T-helper 17 cell (primary cell): ENCODE data around the gene WASHC2A. TPM values are rescaled to one million over a fixed set of nuclear protein-coding genes. Genes with fewer than 3 reads are reported as not detected.
"Not testable (repeated sequence)": the region's sequence is repeated elsewhere in the genome, so short reads cannot be mapped to it uniquely, and the experiment has no call there.

Source experiments
- ATAC-seq: fragments of 150-1000 bp; cut with Tn5 transposase; 2 replicates; pipeline ENCODE4 v1.10.0; 2021; ENCODE audit warnings: mild to moderate bottlenecking, moderate library complexity
- DNase-seq, 3 donors: peaks; one replicate each; pipeline versions ENCODE4 v3.0.0 to v3.0.0-alpha.2; 2020 to 2021
- H3K9me3 ChIP-seq: one replicate; pipeline ENCODE4 v1.7.0; 2013; ENCODE audit warnings: low read length, mild to moderate bottlenecking; ENCODE audit not compliant: control insufficient read depth, poor library complexity, severe bottlenecking
- H3K27ac Mint-ChIP-seq: one replicate; pipeline ENCODE4 v1.8.0; 2022; ENCODE audit warnings: mild to moderate bottlenecking, moderate library complexity, mixed read lengths
- H3K27me3 Mint-ChIP-seq: one replicate; pipeline ENCODE4 v1.8.0; 2022; ENCODE audit warnings: mixed read lengths
- H3K36me3 Mint-ChIP-seq: one replicate; pipeline ENCODE4 v1.8.0; 2022; ENCODE audit warnings: low read depth, mixed read lengths
- H3K4me1 Mint-ChIP-seq: one replicate; pipeline ENCODE4 v1.8.0; 2022; ENCODE audit warnings: mild to moderate bottlenecking, mixed read lengths
- H3K4me3 Mint-ChIP-seq: one replicate; pipeline ENCODE4 v1.8.0; 2022; ENCODE audit warnings: mild to moderate bottlenecking, moderate library complexity, mixed read lengths
- total RNA-seq, 4 donors: library from RNA in 2 of 4; stranded (reverse) in 2 of 4; gene quantifications; one replicate each; pipeline ENCODE4 v1.2.3 and lab custom pipeline; 2022 to 2026

Gene WASHC2A, protein sequence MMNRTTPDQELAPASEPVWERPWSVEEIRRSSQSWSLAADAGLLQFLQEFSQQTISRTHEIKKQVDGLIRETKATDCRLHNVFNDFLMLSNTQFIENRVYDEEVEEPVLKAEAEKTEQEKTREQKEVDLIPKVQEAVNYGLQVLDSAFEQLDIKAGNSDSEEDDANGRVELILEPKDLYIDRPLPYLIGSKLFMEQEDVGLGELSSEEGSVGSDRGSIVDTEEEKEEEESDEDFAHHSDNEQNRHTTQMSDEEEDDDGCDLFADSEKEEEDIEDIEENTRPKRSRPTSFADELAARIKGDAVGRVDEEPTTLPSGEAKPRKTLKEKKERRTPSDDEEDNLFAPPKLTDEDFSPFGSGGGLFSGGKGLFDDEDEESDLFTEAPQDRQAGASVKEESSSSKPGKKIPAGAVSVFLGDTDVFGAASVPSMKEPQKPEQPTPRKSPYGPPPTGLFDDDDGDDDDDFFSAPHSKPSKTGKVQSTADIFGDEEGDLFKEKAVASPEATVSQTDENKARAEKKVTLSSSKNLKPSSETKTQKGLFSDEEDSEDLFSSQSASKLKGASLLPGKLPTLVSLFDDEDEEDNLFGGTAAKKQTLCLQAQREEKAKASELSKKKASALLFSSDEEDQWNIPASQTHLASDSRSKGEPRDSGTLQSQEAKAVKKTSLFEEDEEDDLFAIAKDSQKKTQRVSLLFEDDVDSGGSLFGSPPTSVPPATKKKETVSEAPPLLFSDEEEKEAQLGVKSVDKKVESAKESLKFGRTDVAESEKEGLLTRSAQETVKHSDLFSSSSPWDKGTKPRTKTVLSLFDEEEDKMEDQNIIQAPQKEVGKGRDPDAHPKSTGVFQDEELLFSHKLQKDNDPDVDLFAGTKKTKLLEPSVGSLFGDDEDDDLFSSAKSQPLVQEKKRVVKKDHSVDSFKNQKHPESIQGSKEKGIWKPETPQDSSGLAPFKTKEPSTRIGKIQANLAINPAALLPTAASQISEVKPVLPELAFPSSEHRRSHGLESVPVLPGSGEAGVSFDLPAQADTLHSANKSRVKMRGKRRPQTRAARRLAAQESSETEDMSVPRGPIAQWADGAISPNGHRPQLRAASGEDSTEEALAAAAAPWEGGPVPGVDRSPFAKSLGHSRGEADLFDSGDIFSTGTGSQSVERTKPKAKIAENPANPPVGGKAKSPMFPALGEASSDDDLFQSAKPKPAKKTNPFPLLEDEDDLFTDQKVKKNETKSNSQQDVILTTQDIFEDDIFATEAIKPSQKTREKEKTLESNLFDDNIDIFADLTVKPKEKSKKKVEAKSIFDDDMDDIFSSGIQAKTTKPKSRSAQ (N-terminal part only)
- 10 to 100 TPM; 48.5 to 56.3 TPM for total RNA-seq
- total RNA-seq (lab: John Stamatoyannopoulos, UW) = 73.9 to 75.0 reads per million in 2 donors

DNA sequence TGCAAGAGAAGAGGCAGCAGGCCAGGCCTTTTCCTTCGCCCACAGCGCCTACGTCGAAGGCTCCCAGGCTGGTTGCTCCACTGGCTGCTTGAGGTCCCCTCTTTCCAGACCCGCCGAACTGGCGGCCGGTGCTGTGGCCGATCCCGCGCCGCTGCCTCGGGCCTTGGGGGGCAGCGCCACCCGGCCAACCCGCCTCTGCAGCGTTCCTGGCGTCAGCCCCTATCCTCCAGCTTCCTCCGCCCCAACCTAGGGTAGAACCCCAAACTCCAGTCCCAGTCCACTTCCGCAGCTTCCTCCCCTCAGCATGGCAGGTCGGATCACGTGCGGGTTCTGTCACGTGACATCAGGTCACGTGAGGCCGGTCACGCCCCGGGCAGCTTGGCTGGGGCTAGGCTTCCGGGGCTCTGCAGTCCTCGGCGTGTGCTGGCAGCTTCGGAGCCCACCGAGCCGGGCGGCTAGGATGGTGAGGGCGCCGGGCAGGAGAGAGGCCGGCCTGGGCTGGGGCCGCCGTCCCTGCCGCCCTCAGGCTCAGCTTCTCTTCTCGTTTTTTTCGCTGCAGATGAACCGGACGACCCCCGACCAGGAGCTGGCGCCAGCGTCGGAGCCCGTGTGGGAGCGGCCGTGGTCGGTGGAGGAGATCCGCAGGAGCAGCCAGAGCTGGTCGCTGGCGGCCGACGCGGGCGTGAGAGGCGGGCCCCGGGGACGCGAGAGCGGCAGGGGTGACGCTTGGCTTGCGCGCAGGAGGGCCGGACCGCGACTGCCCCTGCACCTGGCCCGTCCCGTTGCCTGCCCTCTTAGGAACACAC lies at the start of gene WASHC2A:
WASHC2A (plus strand) TSS at position 409 of the 806 bp plus-strand sequence; CDS start at position 461, 52 bp downstream.
- DNase-seq = peak; percentile 77 to 91 (median 81)
- not testable (repeated sequence) for H3K27me3 Mint-ChIP-seq, H3K36me3 Mint-ChIP-seq, H3K9me3 ChIP-seq, H3K4me1 Mint-ChIP-seq
- Mint-ChIP-seq H3K27ac (peak within 1 kb of the TSS; percentile 78), H3K4me3 (peak within 1 kb of the TSS; percentile 88)
- peak; percentile 95 for ATAC-seq

DNA sequence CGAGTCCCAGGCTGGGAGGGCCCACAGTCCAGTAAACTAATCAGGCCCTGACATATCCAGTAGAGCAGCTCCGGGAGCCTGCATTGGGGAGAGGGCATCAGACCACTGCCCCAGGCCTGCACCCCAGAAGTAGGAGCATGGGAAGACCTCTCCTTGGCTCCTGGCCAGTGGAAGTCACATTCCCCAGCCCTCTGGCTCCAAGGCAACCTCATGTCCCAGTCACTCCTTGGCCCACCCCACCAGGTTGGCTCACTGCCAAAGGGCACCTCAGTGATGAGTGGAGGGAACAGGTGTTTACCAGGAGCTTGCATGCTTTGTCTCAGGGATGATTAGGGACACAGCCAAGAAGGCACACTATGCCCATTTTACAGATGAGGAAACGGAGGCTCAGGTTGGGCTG lies 48.5 kb upstream of the WASHC2A start:
- DNase-seq, H3K4me1 Mint-ChIP-seq, H3K27me3 Mint-ChIP-seq, H3K4me3 Mint-ChIP-seq, H3K27ac Mint-ChIP-seq, H3K9me3 ChIP-seq, ATAC-seq, H3K36me3 Mint-ChIP-seq: not testable (repeated sequence)

DNA sequence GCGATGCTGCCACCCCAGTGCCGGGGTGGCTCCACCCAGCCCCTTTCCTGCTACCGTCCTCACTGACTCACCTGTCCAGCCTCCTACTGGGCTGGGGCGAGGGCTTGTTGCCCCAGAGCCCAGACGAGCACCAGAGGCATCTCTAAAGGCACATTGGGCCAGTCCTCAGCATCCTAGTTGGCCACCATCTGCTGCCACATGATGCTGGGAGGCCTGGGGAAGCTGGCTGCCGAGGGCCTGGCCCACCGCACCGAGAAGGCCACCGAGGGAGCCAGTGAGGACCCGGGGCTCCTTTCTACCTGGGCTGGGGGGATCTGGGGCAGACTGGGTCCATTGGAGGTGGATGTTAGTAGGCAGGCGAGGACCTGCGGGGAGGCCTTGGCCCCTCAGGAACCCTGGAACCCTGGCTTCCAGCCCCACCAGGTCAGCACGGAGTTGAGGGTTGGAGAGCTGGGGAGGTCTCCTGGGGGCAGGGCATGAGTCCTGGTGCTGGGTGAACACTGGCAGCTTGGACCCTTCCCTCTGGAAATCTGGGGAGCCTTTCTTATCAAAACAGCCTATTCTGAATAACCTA lies 47.2 kb upstream of the WASHC2A start:
- H3K36me3 Mint-ChIP-seq, H3K4me3 Mint-ChIP-seq: not testable (repeated sequence)

DNA sequence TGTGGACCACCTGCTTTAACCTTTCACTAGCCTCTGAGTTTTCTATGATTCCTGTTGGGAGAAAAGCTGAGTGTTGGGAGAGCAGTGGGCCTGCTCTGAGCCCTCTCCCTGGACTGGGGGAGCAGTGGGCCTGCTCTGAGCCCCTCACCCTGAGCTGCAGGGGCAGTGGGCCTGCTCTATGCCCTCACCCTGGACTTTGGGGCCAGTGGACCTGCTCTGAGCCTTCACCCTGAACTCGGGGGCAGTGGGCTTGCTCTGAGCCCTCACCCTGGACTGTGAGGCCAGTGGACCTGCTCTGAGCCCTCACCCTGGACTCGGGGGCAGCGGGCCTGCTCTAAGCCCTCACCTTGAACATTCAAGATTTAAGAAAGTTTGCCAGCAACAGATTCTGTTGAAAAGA lies 46.1 kb upstream of the WASHC2A start:
- Mint-ChIP-seq H3K27me3 (peaks cover 22% of the 10 kb centered on the region), H3K4me3 (no peak overlapping the region), H3K27ac (no peak overlapping the region), H3K4me1 (no peaks in the 10 kb centered on the region), H3K36me3 (no peaks in the 10 kb centered on the region)
- DNase-seq = no peak
- H3K9me3 ChIP-seq = no peaks in the 10 kb centered on the region
- ATAC-seq = no peak

More for the DNA sequence above, 47.2 kb upstream of the WASHC2A start:
- H3K9me3 ChIP-seq, ATAC-seq, DNase-seq, H3K27ac Mint-ChIP-seq, H3K4me1 Mint-ChIP-seq: not testable (repeated sequence)
- peaks cover 11% of the 10 kb centered on the region for H3K27me3 Mint-ChIP-seq

DNA sequence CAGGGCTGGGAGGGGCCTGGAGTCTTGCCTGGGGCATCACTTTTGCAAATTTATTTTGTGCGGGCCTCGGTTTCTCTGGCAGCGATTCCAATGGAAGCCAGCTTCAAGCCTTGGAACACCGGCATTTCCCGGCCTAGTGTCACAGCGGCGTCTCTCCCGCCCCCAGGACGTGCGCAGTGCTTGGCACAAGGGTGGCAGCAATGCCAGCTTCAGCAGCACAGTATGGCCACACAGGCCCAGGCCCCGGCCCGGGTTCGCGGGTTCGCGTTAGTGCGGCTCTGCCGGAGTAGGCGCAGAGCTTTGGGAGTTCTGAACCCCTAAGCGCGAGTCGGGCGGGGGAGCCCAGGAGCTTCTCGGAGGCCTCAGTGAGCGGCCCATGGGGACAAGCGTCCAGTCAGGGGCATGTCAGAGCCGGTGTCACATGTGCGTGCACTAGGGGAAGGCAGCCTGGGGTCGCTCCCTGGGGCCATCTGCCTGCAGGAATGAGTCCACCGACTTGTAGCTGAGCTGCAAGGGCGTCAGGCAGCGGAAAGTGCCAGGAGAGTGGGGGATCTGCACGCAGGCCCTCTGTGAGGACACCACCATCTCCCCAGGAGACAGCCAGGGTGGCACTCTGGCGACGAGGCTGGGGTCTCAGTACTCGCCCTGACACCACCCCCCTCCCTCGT lies 42.9 kb upstream of the WASHC2A start:
- not testable (repeated sequence) for DNase-seq, H3K9me3 ChIP-seq, H3K27ac Mint-ChIP-seq, H3K4me1 Mint-ChIP-seq, H3K36me3 Mint-ChIP-seq, H3K4me3 Mint-ChIP-seq, ATAC-seq
- peaks cover 32% of the 10 kb centered on the region for H3K27me3 Mint-ChIP-seq

DNA sequence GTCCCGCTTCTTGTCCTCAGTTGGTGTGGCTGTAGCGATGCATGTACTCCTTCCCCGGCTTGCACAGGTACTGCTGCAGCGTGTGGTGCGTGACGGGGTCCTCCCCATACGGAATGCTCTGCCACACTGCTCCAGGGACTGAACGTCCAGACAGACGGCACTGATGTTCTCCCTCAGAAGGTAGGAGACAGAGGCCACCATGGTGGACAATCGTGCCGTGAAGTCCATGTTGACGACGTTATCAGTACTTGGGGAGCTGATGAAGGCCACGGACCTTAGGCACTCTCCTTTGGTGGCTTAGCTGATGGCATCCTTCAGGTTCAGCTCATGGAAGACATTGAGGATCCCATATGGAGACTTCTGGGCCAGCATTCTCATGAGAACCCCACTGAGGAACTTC lies 42.1 kb upstream of the WASHC2A start:
- H3K27ac Mint-ChIP-seq = no peak overlapping the region
- H3K4me3 Mint-ChIP-seq = no peak overlapping the region
- H3K27me3 Mint-ChIP-seq = peaks cover 32% of the 10 kb centered on the region
- no peaks in the 10 kb centered on the region for H3K36me3 Mint-ChIP-seq
- DNase-seq = no peak
- H3K9me3 ChIP-seq = no peaks in the 10 kb centered on the region
- H3K4me1 Mint-ChIP-seq = no peaks in the 10 kb centered on the region
- no peak for ATAC-seq

DNA sequence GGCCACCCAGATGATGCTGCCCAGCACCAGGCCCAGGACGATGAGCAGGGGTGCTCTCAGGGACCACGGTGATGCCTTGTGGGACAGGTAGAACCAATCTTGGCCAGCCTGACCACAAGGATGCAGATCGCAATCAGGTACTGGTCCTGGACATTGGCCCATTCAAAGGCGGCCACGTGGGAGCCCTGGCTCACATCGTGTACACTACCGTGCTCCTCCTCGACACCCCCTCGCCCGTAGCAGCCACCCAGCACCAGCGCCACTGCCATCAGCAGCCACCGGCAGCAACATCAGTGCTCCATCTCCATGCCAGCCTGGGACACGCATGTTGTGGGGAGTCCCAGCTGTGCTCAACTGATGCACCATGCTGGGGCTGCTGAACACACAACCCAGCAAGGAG lies 40.6 kb upstream of the WASHC2A start:
- Mint-ChIP-seq H3K4me1 (no peaks in the 10 kb centered on the region), H3K4me3 (no peak overlapping the region), H3K27me3 (peaks cover 37% of the 10 kb centered on the region), H3K27ac (no peak overlapping the region), H3K36me3 (no peaks in the 10 kb centered on the region)
- DNase-seq = no peak
- ATAC-seq = no peak
- no peaks in the 10 kb centered on the region for H3K9me3 ChIP-seq

DNA sequence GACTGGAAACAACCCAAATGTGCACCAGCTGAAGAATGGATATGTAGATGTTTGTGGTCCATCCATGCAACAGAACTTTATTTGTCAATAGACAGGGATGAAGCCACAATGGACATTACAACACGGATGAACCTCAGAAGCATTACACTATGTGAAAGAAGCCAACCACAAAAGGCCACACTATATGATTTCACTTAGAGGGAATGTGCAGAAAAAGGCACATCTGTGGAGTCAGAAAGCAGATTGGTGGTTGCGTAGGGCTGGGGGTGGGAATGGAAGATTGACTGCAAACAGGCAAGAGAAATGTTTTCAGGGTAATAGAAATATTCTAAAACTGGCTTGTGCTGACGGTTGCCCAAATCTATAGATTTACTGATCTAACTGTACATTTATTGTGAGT lies 34.3 kb upstream of the WASHC2A start:
- no peaks in the 10 kb centered on the region for H3K4me1 Mint-ChIP-seq
- H3K9me3 ChIP-seq = no peaks in the 10 kb centered on the region
- peaks cover 19% of the 10 kb centered on the region for H3K27me3 Mint-ChIP-seq
- ATAC-seq (no peak), DNase-seq (no peak)
- H3K27ac Mint-ChIP-seq = no peak overlapping the region
- H3K4me3 Mint-ChIP-seq = no peak overlapping the region
- no peaks in the 10 kb centered on the region for H3K36me3 Mint-ChIP-seq

DNA sequence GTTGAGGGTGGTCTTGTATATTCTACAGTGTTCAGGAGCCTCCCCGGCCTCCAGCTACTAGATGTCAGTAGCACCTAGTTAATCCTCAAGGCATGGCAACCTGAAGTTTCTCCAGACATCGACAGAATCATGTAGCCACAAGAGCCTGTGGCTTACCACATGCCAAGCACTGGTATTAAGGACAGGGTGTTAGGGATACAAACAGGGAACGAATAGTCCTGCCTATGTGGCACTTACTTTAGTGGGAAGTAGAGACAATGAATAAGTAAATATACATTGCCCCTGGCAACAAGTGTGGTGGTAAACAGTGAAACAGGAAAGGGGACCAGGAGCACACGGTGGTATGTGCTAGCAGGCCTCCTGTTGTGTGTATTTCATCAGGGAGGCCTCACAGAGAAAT lies 32.4 kb upstream of the WASHC2A start:
- H3K9me3 ChIP-seq, H3K36me3 Mint-ChIP-seq, ATAC-seq, H3K4me1 Mint-ChIP-seq, H3K4me3 Mint-ChIP-seq, H3K27ac Mint-ChIP-seq, DNase-seq: not testable (repeated sequence)
- peaks cover 19% of the 10 kb centered on the region for H3K27me3 Mint-ChIP-seq

DNA sequence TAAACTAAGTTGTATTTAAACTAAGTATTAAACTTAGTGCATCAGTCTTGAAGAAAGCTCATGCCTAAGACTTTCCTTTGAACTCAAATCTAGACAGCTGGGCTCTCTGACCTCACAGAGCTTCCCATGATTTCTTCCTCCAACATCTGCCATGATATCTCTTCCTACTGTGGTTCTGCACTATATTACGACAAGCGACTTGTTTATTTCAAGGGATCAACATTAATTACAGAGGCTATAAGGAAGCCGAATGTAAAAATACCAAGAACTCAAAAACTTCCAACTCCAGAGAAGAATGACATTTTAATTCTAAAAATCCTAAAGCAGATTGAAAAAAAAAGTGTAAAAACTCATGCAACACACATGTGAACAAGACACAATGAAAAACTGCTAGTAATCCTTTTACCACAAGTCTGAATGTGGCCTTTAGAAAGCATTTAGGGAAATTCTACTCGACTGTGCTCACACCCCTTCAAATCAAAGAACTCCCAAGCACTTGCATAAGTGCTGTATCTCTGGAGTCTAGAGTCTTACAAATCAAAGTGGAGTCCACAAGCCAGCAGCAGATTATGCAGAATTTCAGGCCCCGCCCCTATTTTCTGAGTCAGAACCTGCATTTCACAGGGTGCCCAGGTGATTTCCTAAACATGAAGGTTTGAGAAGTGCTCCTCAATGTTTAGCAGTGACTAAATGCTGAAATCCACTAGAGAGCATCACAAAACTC lies 22.7 kb upstream of the WASHC2A start:
- DNase-seq = no peak
- H3K4me3 Mint-ChIP-seq = no peak overlapping the region
- H3K27me3 Mint-ChIP-seq = peaks cover 12% of the 10 kb centered on the region
- ATAC-seq = no peak
- peaks cover 2% of the 10 kb centered on the region for H3K36me3 Mint-ChIP-seq
- H3K27ac Mint-ChIP-seq = no peak overlapping the region
- no peaks in the 10 kb centered on the region for H3K9me3 ChIP-seq
- peaks cover 2% of the 10 kb centered on the region for H3K4me1 Mint-ChIP-seq

DNA sequence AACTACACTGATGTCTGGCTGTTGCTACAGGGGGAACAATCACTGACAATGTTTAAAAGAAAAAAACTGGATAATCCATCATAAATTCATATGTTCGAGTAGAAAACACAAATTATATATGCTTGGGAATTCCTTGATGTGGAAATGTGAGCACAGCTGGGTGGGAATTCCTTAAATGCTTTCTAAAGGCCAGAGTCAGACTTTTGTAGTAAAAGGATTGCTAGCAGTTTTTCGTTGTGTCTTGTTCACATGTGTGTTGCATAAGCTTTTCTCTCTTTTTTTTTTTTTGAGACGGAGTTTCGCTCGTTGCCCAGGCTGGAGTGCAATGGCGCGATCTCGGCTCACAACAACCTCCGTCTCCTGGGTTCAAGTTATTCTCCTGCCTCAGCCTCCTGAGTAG lies 21.3 kb upstream of the WASHC2A start:
- not testable (repeated sequence) for H3K9me3 ChIP-seq, H3K4me1 Mint-ChIP-seq, DNase-seq, H3K4me3 Mint-ChIP-seq, H3K36me3 Mint-ChIP-seq, ATAC-seq
- Mint-ChIP-seq H3K27me3 (peaks cover 12% of the 10 kb centered on the region), H3K27ac (peak overlapping the region; percentile 19)
